CMK (cell line): ENCODE results near the gene NCBP3.
"Not testable (repeated sequence)": the region's sequence is repeated elsewhere in the genome, so short reads cannot be mapped to it uniquely, and the experiment has no call there.

ENCODE experiments used
- DNase-seq: peaks from one replicate; pipeline ENCODE4 v3.0.0-alpha.2; 2010; ENCODE audit warnings: low read depth

The NCBP3 gene

GRCh38 chr17:3880983-3881382, 34.9 kb upstream of the NCBP3 start:
- no peak for DNase-seq

- no peak for DNase-seq
Measured at GRCh38 chr17:3879591-3880417, 33.8 kb upstream of the NCBP3 start.

- DNase-seq = no peak
Measured at GRCh38 chr17:3879186-3879585, 33.1 kb upstream of the NCBP3 start.

GRCh38 chr17:3877220-3877619, 31.2 kb upstream of the NCBP3 start:
- no peak for DNase-seq

GRCh38 chr17:3875317-3875716, 29.3 kb upstream of the NCBP3 start:
- no peak for DNase-seq

GRCh38 chr17:3873862-3874261, 27.8 kb upstream of the NCBP3 start:
- DNase-seq = no peak

- DNase-seq = no peak
Measured at GRCh38 chr17:3870871-3871306, 24.8 kb upstream of the NCBP3 start.

GRCh38 chr17:3867606-3868005, 21.6 kb upstream of the NCBP3 start:
- no peak for DNase-seq

- no peak for DNase-seq
Measured at GRCh38 chr17:3867106-3867505, 21.1 kb upstream of the NCBP3 start.

GRCh38 chr17:3866276-3866675, 20.2 kb upstream of the NCBP3 start:
- DNase-seq = no peak

- DNase-seq = no peak
Measured at GRCh38 chr17:3865176-3865575, 19.1 kb upstream of the NCBP3 start.

GRCh38 chr17:3864534-3864933, 18.5 kb upstream of the NCBP3 start:
- DNase-seq = no peak

- DNase-seq = no peak
Measured at GRCh38 chr17:3861761-3862681, 16.0 kb upstream of the NCBP3 start.

- DNase-seq = no peak
Measured at GRCh38 chr17:3860939-3861700, 15.1 kb upstream of the NCBP3 start.

GRCh38 chr17:3859940-3860339, 13.9 kb upstream of the NCBP3 start:
- DNase-seq = no peak

- DNase-seq = no peak
Measured at GRCh38 chr17:3857261-3858105, 11.4 kb upstream of the NCBP3 start.

GRCh38 chr17:3854204-3854603, 8.2 kb upstream of the NCBP3 start:
- DNase-seq = not testable (repeated sequence)

GRCh38 chr17:3852561-3852960, 6.5 kb upstream of the NCBP3 start:
- no peak for DNase-seq

- DNase-seq = no peak
Measured at GRCh38 chr17:3851461-3852100, 5.5 kb upstream of the NCBP3 start.

GRCh38 chr17:3848229-3848835, 2.3 kb upstream of the NCBP3 start:
- DNase-seq = no peak
